Stimulated activated CD4-positive, alpha-beta T cell treated with anti-CD3 and anti-CD28 coated beads, Interleukin-12 subunit alpha, Interleukin-12 subunit beta, amount 100 ng/mL, for 48 hours (primary cell): ENCODE measurements around the gene MRPL48.
"Not testable (repeated sequence)": the region's sequence is repeated elsewhere in the genome, so short reads cannot be mapped to it uniquely, and the experiment has no call there.

Experiments
- DNase-seq, 3 donors: peaks; one replicate each; pipeline ENCODE4 v3.0.0-alpha.2; 2020; ENCODE audit warnings: low read depth in 2 of 3, low spot score in 1 of 3

MRPL48 gene

GRCh38 chr11:73838443-73839122 lies 50.9 kb downstream of the MRPL48 start:
- no peak for DNase-seq

- no peak for DNase-seq
Measured at GRCh38 chr11:73839123-73839457, 51.4 kb downstream of the MRPL48 start.

GRCh38 chr11:73851046-73851764 lies 63.5 kb downstream of the MRPL48 start:
- no peak for DNase-seq

GRCh38 chr11:73852049-73852448 lies 64.4 kb downstream of the MRPL48 start:
- no peak for DNase-seq

- DNase-seq = no peak
Measured at GRCh38 chr11:73854680-73855079, 67.0 kb downstream of the MRPL48 start.

GRCh38 chr11:73856031-73856567 lies 68.4 kb downstream of the MRPL48 start:
- no peak for DNase-seq

- no peak for DNase-seq
Measured at GRCh38 chr11:73859671-73860070, 72.0 kb downstream of the MRPL48 start.

GRCh38 chr11:73860202-73860601 lies 72.5 kb downstream of the MRPL48 start:
- no peak for DNase-seq

GRCh38 chr11:73862986-73863385 lies 75.3 kb downstream of the MRPL48 start:
- no peak for DNase-seq

- DNase-seq = no peak
Measured at GRCh38 chr11:73866095-73866579, 78.5 kb downstream of the MRPL48 start.

GRCh38 chr11:73866586-73866996 lies 78.9 kb downstream of the MRPL48 start:
- no peak for DNase-seq

GRCh38 chr11:73869332-73869949 lies 81.8 kb downstream of the MRPL48 start:
- no peak for DNase-seq

GRCh38 chr11:73870261-73870660 lies 82.6 kb downstream of the MRPL48 start:
- DNase-seq = no peak

GRCh38 chr11:73872749-73873357 lies 85.2 kb downstream of the MRPL48 start:
- DNase-seq = no peak

- DNase-seq = no peak
Measured at GRCh38 chr11:73875380-73875779, 87.7 kb downstream of the MRPL48 start.

GRCh38 chr11:73875840-73876239 lies 88.2 kb downstream of the MRPL48 start:
- DNase-seq = peak in 1 of 3 donors; percentile 12

- DNase-seq = peak; percentile 92 to 95 (median 93)
Measured at GRCh38 chr11:73876424-73877310, 89.0 kb downstream of the MRPL48 start, which contains the start of the genes COA4 and PAAF1. Gene COA4 (minus strand): TSS chr11:73876846. CDS start chr11:73873378, 3,468 bp downstream. Gene PAAF1 (plus strand): TSS chr11:73876999. CDS start chr11:73877022, 23 bp downstream.

- DNase-seq = no peak
Measured at GRCh38 chr11:73878771-73879170, 91.1 kb downstream of the MRPL48 start.

- DNase-seq = not testable (repeated sequence)
Measured at GRCh38 chr11:73880449-73880848, 92.8 kb downstream of the MRPL48 start.

GRCh38 chr11:73883856-73884255 lies 96.2 kb downstream of the MRPL48 start:
- no peak for DNase-seq
